Rectal smooth muscle tissue (tissue), 1 donor: ENCODE data around the gene CYTH1.
A peak's percentile ranks its signal among the peaks of the same experiment; 100 is the strongest.

Source experiments
- H3K27ac ChIP-seq: one replicate; pipeline ENCODE4 v1.7.0; 2013; ENCODE audit warnings: low read depth, low read length, inconsistent platforms
- H3K27me3 ChIP-seq: one replicate; pipeline ENCODE4 v1.7.0; 2013; ENCODE audit warnings: low read length; ENCODE audit not compliant: control insufficient read depth, insufficient read depth
- H3K36me3 ChIP-seq: one replicate; pipeline ENCODE4 v1.7.0; 2013; ENCODE audit warnings: low read length; ENCODE audit not compliant: control insufficient read depth, insufficient read depth
- H3K4me1 ChIP-seq: one replicate; pipeline ENCODE4 v1.7.0; 2013; ENCODE audit warnings: low read length; ENCODE audit not compliant: control insufficient read depth, insufficient read depth
- H3K4me3 ChIP-seq: one replicate; pipeline ENCODE4 v1.7.0; 2013; ENCODE audit warnings: low read length
- H3K9ac ChIP-seq: one replicate; pipeline ENCODE4 v1.7.0; 2013; ENCODE audit warnings: low read length

CYTH1 gene

GRCh38 chr17:78793415-78793814 is 11.3 kb upstream of the CYTH1 start:
- Histone ChIP-seq H3K4me3 (no peak overlapping the region), H3K4me1 (peaks cover 6% of the 10 kb centered on the region), H3K9ac (no peak overlapping the region), H3K36me3 (peaks cover 17% of the 10 kb centered on the region), H3K27me3 (no peaks in the 10 kb centered on the region), H3K27ac (no peak overlapping the region)

GRCh38 chr17:78791840-78792709 is 10.0 kb upstream of the CYTH1 start:
- Histone ChIP-seq H3K27me3 (no peaks in the 10 kb centered on the region), H3K4me1 (peaks cover 6% of the 10 kb centered on the region), H3K4me3 (no peak overlapping the region), H3K27ac (no peak overlapping the region), H3K9ac (no peak overlapping the region), H3K36me3 (peaks cover 6% of the 10 kb centered on the region)

DNA sequence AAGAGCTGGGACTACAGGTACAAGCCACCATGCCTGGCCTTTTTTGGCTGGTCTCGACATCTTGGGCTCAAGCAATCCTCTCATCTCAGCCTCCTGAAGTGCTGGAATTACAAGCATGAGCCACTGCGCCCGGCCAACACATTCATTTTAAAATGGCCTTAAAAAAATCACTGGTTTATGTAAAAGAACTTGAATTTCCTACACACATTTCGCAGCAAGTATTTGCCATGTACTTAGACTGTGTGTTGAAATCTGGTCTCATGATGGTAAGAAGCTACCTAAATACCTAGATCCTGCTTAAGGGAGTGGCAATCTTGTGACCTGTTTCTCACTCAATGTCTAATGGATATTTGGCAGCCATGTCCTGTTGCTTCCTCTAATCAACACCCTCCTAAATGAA is 8.5 kb upstream of the CYTH1 start:
- Histone ChIP-seq H3K9ac (no peak overlapping the region), H3K4me3 (no peak overlapping the region), H3K4me1 (peaks cover 6% of the 10 kb centered on the region), H3K27ac (no peak overlapping the region), H3K27me3 (no peaks in the 10 kb centered on the region), H3K36me3 (peaks cover 2% of the 10 kb centered on the region)

DNA sequence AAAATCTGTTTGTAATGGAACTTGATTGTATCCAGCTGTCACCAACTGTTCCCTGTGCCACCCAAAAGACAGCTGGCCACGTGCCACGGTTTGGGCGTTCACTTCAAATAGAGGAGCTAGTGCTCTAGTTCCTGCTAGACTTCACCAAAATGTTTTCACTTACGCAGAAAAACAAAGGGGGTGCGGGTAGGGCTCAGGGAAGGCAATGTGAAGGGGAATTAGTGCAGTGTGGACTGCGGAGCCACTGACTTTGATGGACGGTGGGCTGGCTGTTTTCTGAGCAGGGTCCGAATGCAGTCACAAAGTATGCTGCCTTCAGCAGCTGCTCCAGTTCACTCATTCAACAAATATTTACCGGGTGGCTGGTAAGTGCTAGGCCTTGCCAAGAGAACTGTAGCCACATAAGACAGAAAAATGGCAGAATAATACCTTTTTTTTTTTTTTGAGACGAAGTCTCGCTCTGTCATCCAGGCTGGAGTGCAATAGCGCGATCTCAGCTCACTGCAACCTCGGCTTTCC is 7.6 kb upstream of the CYTH1 start:
- H3K36me3 ChIP-seq: peaks cover 2% of the 10 kb centered on the region
- no peak overlapping the region for H3K4me3 ChIP-seq
- H3K27ac ChIP-seq: no peak overlapping the region
- no peak overlapping the region for H3K9ac ChIP-seq
- H3K4me1 ChIP-seq: peaks cover 6% of the 10 kb centered on the region
- H3K27me3 ChIP-seq: no peaks in the 10 kb centered on the region

- Histone ChIP-seq H3K36me3 (peaks cover 2% of the 10 kb centered on the region), H3K9ac (no peak overlapping the region), H3K27me3 (no peaks in the 10 kb centered on the region), H3K4me1 (peaks cover 6% of the 10 kb centered on the region), H3K27ac (no peak overlapping the region), H3K4me3 (no peak overlapping the region)
These were observed 7.1 kb upstream of the CYTH1 start for GRCh38 chr17:78789149-78789662.

- no peak overlapping the region for H3K9ac ChIP-seq
- H3K36me3 ChIP-seq: peaks cover 1% of the 10 kb centered on the region
- no peaks in the 10 kb centered on the region for H3K27me3 ChIP-seq
- no peak overlapping the region for H3K27ac ChIP-seq
- H3K4me3 ChIP-seq: no peak overlapping the region
- H3K4me1 ChIP-seq: peaks cover 6% of the 10 kb centered on the region
These were observed 6.4 kb upstream of the CYTH1 start for GRCh38 chr17:78788451-78788850.

- no peak overlapping the region for H3K27ac ChIP-seq
- H3K36me3 ChIP-seq: no peaks in the 10 kb centered on the region
- no peaks in the 10 kb centered on the region for H3K27me3 ChIP-seq
- H3K4me1 ChIP-seq: peaks cover 6% of the 10 kb centered on the region
- H3K4me3 ChIP-seq: no peak overlapping the region
- H3K9ac ChIP-seq: no peak overlapping the region
These were observed 5.4 kb upstream of the CYTH1 start for GRCh38 chr17:78787444-78787843.

DNA sequence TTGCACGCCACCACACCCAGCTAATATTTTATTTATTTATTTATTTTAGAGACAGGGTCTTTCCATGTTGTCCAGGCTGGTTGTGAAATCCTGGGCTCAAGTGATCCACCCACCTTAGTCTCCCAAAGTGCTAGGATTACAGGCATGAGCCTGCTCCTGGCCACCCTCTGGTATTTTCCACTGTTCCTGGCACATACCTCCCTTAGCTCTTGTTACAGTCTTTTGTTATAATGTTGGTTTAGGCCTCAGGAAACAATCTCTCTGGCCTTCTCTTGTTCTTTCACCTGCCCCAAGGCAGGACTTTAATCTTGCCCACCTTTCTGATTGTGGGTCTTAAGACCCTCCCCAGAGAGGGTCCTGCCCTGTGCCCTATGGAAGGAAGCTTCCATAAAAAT is 3.6 kb upstream of the CYTH1 start:
- Histone ChIP-seq H3K9ac (no peak overlapping the region), H3K36me3 (no peaks in the 10 kb centered on the region), H3K4me1 (peaks cover 6% of the 10 kb centered on the region), H3K27me3 (no peaks in the 10 kb centered on the region), H3K4me3 (no peak overlapping the region), H3K27ac (no peak overlapping the region)

- Histone ChIP-seq H3K27me3 (no peaks in the 10 kb centered on the region), H3K36me3 (no peaks in the 10 kb centered on the region), H3K4me1 (peaks cover 6% of the 10 kb centered on the region), H3K9ac (no peak overlapping the region), H3K4me3 (no peak overlapping the region), H3K27ac (no peak overlapping the region)
These were observed 3.1 kb upstream of the CYTH1 start for GRCh38 chr17:78785011-78785662.

DNA sequence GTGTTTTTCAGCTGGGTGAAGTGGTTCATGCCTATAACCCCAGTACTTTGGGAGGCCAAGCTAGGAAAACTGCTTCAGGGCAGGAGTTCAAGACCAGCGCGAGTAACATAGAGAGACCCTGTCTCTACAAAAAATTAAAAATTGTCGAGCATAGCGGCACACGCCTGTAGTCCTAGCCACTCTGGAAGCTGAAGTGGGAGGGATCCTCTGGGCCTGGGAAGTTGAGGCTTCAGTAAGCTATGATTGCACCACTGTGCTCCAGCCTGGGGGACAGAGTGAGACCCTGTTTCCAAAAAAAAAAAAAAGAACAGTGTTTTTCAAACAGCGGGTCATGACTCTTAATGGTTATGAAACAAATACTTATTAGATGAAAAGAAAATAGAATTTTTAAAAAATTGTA is 2.3 kb upstream of the CYTH1 start:
- H3K4me1 ChIP-seq: peaks cover 5% of the 10 kb centered on the region
- no peak overlapping the region for H3K9ac ChIP-seq
- H3K27me3 ChIP-seq: no peaks in the 10 kb centered on the region
- H3K4me3 ChIP-seq: no peak overlapping the region
- no peaks in the 10 kb centered on the region for H3K36me3 ChIP-seq
- H3K27ac ChIP-seq: no peak overlapping the region

- no peak overlapping the region for H3K27ac ChIP-seq
- H3K9ac ChIP-seq: no peak overlapping the region
- H3K4me3 ChIP-seq: peak overlapping the region; percentile 11
- H3K4me1 ChIP-seq: peaks cover 3% of the 10 kb centered on the region
- no peaks in the 10 kb centered on the region for H3K27me3 ChIP-seq
- H3K36me3 ChIP-seq: no peaks in the 10 kb centered on the region
These were observed 1.7 kb upstream of the CYTH1 start for GRCh38 chr17:78783711-78784324.

DNA sequence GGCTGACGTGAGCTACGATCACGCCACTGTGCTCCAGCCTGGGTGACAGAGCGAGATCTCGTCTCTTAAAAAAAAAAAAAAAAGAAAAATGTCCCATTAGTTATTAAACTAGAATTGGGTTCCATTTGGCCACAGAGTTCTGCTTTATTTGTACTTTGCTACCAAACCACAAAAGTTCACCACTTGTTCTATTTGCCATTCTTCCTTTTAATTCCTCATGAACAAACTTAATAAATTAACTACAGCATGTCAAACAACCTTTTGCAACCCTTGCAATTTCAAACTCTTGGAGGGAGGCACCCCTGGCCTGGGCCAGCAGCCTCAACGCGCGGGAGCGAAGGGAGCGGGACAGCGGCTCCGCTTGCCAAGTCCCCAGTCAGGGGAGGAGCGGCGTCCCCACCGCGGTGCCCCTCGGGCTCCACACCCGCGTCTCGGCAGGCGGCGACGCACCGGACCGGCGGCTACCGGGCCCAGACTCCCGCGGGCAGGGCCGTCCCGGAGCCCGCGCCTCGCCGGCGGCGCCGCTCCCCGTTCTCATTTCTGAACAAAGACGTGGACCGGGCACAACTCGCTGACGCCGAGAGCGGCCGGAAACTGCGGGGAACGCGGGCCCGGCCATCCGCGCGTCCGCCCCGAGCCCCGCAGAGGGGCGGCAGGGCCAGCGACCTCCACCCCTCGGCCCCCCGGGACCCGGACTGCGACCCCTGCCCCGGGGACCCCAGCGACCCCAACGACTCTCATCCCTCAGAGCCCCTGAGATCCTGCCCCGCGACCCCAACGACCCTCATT is 775 bp downstream of the CYTH1 start:
- H3K27me3 ChIP-seq: no peaks in the 10 kb centered on the region
- peaks cover 3% of the 10 kb centered on the region for H3K4me1 ChIP-seq
- H3K4me3 ChIP-seq: peak overlapping the region; percentile 88
- H3K36me3 ChIP-seq: no peaks in the 10 kb centered on the region
- peak overlapping the region; percentile 73 for H3K27ac ChIP-seq
- H3K9ac ChIP-seq: peak overlapping the region; percentile 88
